ENCODE results near the gene ASB5. TPM values are rescaled to one million over a fixed set of nuclear protein-coding genes. Genes with fewer than 3 reads are reported as not detected.

ASB5 gene
- total RNA-seq (2021; fragmentation: NEBNext Ultra II Directional; extraction: Animal tissue kit (Norgen Biotek cat#: 25700)) (not detected in 2 replicates), polyA plus RNA-seq (2011; rRNA removed) (0.02 TPM in 1 of 2 replicates, not detected in the other), polyA minus RNA-seq (2011; rRNA and poly(A)+ RNA removed) (not detected in 2 replicates)
- polyA plus RNA-seq (2011; cell fraction: cytosol; rRNA removed), result not detected
- not detected for polyA plus RNA-seq (2011; cell fraction: nucleus; rRNA removed)
- polyA plus RNA-seq (2012, experiment 1 of 2), result not detected in 4 replicates
- not detected for polyA plus RNA-seq (2012, experiment 2 of 2)
- polyA plus RNA-seq (2013, experiment 1 of 2), result 0.02 TPM
- polyA plus RNA-seq (2013, experiment 2 of 2), result 0.02 TPM
- polyA minus RNA-seq (2011; cell fraction: cytosol; rRNA and poly(A)+ RNA removed), result not detected
- polyA minus RNA-seq (2011; cell fraction: nucleus; rRNA and poly(A)+ RNA removed), result not detected
- long read RNA-seq, experiment 1, result 0 reads
- long read RNA-seq, experiment 2, result 0 reads

- H3K27ac ChIP-seq (ENCODE audit: low read depth, low read length), result no peak within 1 kb of the TSS
- no peak for DNase-seq (ENCODE audit: low read depth in 1 of 2, low spot score in 2 of 2)
- TF ChIP-seq PHF8 (conservative IDR thresholded peaks at IDR 0.05; ENCODE audit: low read depth, low read length), result no peak
- TF ChIP-seq SIX5 (IDR thresholded peaks at IDR 0.05; ENCODE audit: low read depth, low read length), result no peak
- no peak for TF ChIP-seq CBX8 (IDR thresholded peaks at IDR 0.05; ENCODE audit: borderline replicate concordance, low read depth, low read length)
- TF ChIP-seq RBBP5 (IDR thresholded peaks at IDR 0.05; ENCODE audit: borderline replicate concordance, low read depth, low read length), result no peak
- TF ChIP-seq SIN3A (conservative IDR thresholded peaks at IDR 0.05 in 1 of 2, IDR thresholded peaks at IDR 0.05 in 1 of 2; ENCODE audit: low read depth in 1 of 2, low read length in 2 of 2), result no peak
- TF ChIP-seq SRF (IDR thresholded peaks at IDR 0.05; ENCODE audit: low read depth, low read length), result no peak
- TF ChIP-seq TAF1 (IDR thresholded peaks at IDR 0.05; ENCODE audit: low read depth, low read length), result no peak
- no peak for TF ChIP-seq GABPA (IDR thresholded peaks at IDR 0.05; ENCODE audit: borderline replicate concordance, insufficient read depth, low read length)
- no peak for TF ChIP-seq SIRT6 (IDR thresholded peaks at IDR 0.05; ENCODE audit: low read length)
- no peak for TF ChIP-seq ASH2L (IDR thresholded peaks at IDR 0.05; ENCODE audit: low read length)
- TF ChIP-seq POLR2AphosphoS5 (IDR thresholded peaks at IDR 0.05; ENCODE audit: low read depth, low read length), result no peak
- TF ChIP-seq TCF12 (IDR thresholded peaks at IDR 0.05; ENCODE audit: low read depth, low read length), result no peak
- no peak for TF ChIP-seq HDAC2 (IDR thresholded peaks at IDR 0.05; ENCODE audit: borderline replicate concordance in 1 of 2, low read depth in 2 of 2, low read length in 2 of 2)
Observed at GRCh38 chr4:176268963-176269362, at the start of gene ASB5. ASB5 (minus strand) TSS chr4:176269222; CDS start chr4:176269108, 114 bp downstream.

More at GRCh38 chr4:176268963-176269362, at the start of gene ASB5:
- POLR2A ChIA-PET (ENCODE audit: partially characterized antibody), result no interaction called here
- no peaks in the 10 kb centered on the region for H3K36me3 ChIP-seq (ENCODE audit: control insufficient read depth in 2 of 4, insufficient read depth in 4 of 4, low read length in 3 of 4)
- no peaks in the 10 kb centered on the region for H3K79me2 ChIP-seq (ENCODE audit: control insufficient read depth in 1 of 2, insufficient read depth in 2 of 2, low read length in 2 of 2)
- H3K9ac ChIP-seq (replicated peaks in 1 of 4; ENCODE audit: extremely low read depth in 1 of 4, low read depth in 3 of 4, low read length in 3 of 4), result no peak within 1 kb of the TSS
- no peak within 1 kb of the TSS for H3K4ac ChIP-seq (replicated peaks; ENCODE audit: insufficient read length, low read depth, low read length)
- 0 out of 2 replicates have a peak within 1 kb of the TSS, but pooled peaks have one; percentile 32 for H2AFZ ChIP-seq (ENCODE audit: low read length)
- no peak within 1 kb of the TSS for H3K4me3 ChIP-seq (ENCODE audit: extremely low read depth in 1 of 4, insufficient read depth in 2 of 4, low read depth in 3 of 4, low read length in 4 of 4)
- no peaks in the 10 kb centered on the region for H4K20me1 ChIP-seq (replicated peaks in 1 of 2; ENCODE audit: control insufficient read depth in 1 of 2, insufficient read depth in 2 of 2, low read length in 2 of 2)
- no peak within 1 kb of the TSS for H3K56ac ChIP-seq (replicated peaks; ENCODE audit: insufficient read length, low read depth, low read length)
- H3K14ac ChIP-seq (ENCODE audit: insufficient read length), result no peak within 1 kb of the TSS
- no peak within 1 kb of the TSS for H3K4me2 ChIP-seq (ENCODE audit: insufficient read depth in 1 of 2, low read depth in 2 of 2, low read length in 2 of 2)
- no peaks in the 10 kb centered on the region for H3K23me2 ChIP-seq (ENCODE audit: low read depth, low read length)
- no peak within 1 kb of the TSS for H2BK12ac ChIP-seq (ENCODE audit: low read depth, low read length)
- H2BK120ac ChIP-seq (replicated peaks; ENCODE audit: low read depth, low read length), result no peak within 1 kb of the TSS
- H3K23ac ChIP-seq (ENCODE audit: insufficient read length), result no peak within 1 kb of the TSS
- no peak within 1 kb of the TSS for H2AK5ac ChIP-seq (ENCODE audit: low read depth, low read length)
- FAIRE-seq, result no peak
- CTCF ChIA-PET (ENCODE audit: partially characterized antibody), result interaction anchor here (0.6 to 1.3 kb wide), 3 partner anchors 9 to 814 kb away, joined by 3 to 4 read pairs (median 4); no protein-coding TSS in a partner anchor
- H3K18ac ChIP-seq (ENCODE audit: extremely low read depth, low read length), result no peak within 1 kb of the TSS
- 93% methylated on average over 11 of the region's 11 CpGs; no CpG with 5 or more reads in 1 of the 2 experiments for WGBS, 2 experiments (ENCODE audit: extremely low coverage in 1 of 2, insufficient coverage in 1 of 2, insufficient read length in 1 of 2, insufficient replicate concordance in 2 of 2, low coverage in 1 of 2, low lambda C conversion rate in 2 of 2, missing lambda C conversion rate in 1 of 2)
- no peaks in the 10 kb centered on the region for H3K9me3 ChIP-seq (ENCODE audit: insufficient read depth in 2 of 2, low read depth in 1 of 2, low read length in 1 of 2)
- no peaks in the 10 kb centered on the region for H3K4me1 ChIP-seq (replicated peaks in 1 of 4; ENCODE audit: control insufficient read depth in 3 of 4, insufficient read depth in 4 of 4, low read length in 3 of 4)
- H2BK5ac ChIP-seq (ENCODE audit: low read depth, low read length), result no peak within 1 kb of the TSS
- no peak within 1 kb of the TSS for H4K5ac ChIP-seq (ENCODE audit: insufficient read length, low read depth, low read length)
- H2BK20ac ChIP-seq (ENCODE audit: low read length), result no peak within 1 kb of the TSS
- no peaks in the 10 kb centered on the region for H3K79me1 ChIP-seq (ENCODE audit: low read depth, low read length)
- H3K27me3 ChIP-seq (replicated peaks in 1 of 4; ENCODE audit: control insufficient read depth in 3 of 4, extremely low read depth in 1 of 4, insufficient read depth in 3 of 4, low read length in 3 of 4), result no peaks in the 10 kb centered on the region
- H4K8ac ChIP-seq (ENCODE audit: extremely low read depth, insufficient read depth, low read length), result no peak within 1 kb of the TSS
- no peak within 1 kb of the TSS for H4K91ac ChIP-seq (replicated peaks; ENCODE audit: insufficient read length, low read length)
- no peak within 1 kb of the TSS for H2BK15ac ChIP-seq (ENCODE audit: low read length)

Data from H1 (cell line).